HL-60/S4 treated with retinoic acid at 250 ng/mL for 4 days and 3 days (cell line): ENCODE data around the gene MCCD1.

Experiments
- in situ Hi-C: fragments of 300-500 bp; cut with MboI; formaldehyde crosslinking; loops from 2 replicates; pipeline ENCODE4 v1.7.0; 2022; ENCODE audit warnings: low sequenced_read_pairs

MCCD1 gene

DNA sequence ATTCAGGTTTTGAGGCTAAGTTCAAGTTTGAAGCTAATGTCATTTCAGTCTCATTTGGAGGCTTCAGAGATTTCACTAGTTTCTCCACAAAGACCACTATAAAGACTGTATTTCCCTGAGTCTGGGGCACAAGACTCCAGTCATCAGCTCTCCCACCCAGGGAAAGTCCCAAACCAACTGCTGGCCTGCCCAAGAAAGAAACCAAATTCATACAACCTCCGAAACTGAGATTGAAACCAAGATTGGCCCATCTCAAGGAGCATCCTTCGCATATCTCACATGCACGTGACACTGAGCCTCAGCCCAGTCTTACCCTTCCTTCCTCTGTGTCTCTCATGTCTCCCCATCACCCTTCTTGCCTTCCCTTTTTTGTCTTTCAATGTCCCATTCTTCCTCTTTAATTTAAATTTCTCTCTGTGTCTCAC lies 39.8 kb downstream of the MCCD1 start:
- in situ Hi-C loops = no loop called here

DNA sequence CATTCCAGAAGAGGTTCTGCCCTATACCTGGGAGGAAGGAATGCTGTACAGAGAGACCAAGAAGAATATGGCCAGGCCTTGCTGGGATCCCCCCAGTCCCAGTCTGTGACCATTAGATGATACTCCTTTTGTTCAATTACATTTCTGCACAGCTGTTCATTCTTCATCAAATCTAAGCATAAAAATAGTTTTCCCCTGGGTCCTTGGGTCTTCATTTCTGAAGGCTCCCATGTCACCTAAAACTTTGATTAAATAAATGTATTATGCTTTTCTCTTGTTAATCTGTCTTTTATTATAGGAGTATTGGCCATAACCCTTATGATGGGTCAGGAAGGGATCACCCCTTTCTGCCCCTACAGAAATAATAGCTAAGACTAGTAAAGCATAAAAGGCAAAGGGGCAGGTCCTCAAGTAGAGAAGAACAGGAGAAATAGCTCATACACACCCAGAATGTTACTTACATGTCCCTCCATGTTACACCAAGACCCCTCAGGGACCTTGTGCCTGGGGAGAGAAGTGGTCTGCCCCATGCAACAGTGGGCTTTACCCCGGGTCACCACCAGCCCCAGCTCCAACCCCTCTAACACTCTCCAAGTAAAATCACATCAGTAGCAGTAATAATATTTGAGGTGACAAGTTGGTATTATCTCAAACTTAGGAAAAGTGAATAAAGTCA lies 41.2 kb downstream of the MCCD1 start:
- in situ Hi-C loops = no loop called here

DNA sequence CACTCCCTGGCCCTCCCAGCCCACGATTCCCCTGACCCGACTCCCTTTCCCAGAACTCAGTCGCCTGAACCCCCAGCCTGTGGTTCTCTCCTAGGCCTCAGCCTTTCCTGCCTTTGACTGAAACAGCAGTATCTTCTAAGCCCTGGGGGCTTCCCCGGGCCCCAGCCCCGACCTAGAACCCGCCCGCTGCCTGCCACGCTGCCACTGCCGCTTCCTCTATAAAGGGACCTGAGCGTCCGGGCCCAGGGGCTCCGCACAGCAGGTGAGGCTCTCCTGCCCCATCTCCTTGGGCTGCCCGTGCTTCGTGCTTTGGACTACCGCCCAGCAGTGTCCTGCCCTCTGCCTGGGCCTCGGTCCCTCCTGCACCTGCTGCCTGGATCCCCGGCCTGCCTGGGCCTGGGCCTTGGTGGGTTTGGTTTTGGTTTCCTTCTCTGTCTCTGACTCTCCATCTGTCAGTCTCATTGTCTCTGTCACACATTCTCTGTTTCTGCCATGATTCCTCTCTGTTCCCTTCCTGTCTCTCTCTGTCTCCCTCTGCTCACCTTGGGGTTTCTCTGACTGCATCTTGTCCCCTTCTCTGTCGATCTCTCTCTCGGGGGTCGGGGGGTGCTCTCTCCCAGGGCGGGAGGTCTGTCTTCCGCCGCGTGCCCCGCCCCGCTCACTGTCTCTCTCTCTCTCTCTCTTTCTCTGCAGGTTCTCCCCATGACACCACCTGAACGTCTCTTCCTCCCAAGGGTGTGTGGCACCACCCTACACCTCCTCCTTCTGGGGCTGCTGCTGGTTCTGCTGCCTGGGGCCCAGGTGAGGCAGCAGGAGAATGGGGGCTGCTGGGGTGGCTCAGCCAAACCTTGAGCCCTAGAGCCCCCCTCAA lies 43.5 kb downstream of the MCCD1 start, which contains the start of gene LTA:
Gene LTA (plus strand): TSS at position 249 of the 871 bp plus-strand sequence. CDS start 454 bp downstream, at position 703.
- in situ Hi-C loops = no loop called here

DNA sequence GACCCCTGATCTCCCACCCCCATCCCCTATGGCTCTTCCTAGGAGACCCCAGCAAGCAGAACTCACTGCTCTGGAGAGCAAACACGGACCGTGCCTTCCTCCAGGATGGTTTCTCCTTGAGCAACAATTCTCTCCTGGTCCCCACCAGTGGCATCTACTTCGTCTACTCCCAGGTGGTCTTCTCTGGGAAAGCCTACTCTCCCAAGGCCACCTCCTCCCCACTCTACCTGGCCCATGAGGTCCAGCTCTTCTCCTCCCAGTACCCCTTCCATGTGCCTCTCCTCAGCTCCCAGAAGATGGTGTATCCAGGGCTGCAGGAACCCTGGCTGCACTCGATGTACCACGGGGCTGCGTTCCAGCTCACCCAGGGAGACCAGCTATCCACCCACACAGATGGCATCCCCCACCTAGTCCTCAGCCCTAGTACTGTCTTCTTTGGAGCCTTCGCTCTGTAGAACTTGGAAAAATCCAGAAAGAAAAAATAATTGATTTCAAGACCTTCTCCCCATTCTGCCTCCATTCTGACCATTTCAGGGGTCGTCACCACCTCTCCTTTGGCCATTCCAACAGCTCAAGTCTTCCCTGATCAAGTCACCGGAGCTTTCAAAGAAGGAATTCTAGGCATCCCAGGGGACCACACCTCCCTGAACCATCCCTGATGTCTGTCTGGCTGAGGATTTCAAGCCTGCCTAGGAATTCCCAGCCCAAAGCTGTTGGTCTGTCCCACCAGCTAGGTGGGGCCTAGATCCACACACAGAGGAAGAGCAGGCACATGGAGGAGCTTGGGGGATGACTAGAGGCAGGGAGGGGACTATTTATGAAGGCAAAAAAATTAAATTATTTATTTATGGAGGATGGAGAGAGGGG lies 44.7 kb downstream of the MCCD1 start:
- in situ Hi-C loops = no loop called here

DNA sequence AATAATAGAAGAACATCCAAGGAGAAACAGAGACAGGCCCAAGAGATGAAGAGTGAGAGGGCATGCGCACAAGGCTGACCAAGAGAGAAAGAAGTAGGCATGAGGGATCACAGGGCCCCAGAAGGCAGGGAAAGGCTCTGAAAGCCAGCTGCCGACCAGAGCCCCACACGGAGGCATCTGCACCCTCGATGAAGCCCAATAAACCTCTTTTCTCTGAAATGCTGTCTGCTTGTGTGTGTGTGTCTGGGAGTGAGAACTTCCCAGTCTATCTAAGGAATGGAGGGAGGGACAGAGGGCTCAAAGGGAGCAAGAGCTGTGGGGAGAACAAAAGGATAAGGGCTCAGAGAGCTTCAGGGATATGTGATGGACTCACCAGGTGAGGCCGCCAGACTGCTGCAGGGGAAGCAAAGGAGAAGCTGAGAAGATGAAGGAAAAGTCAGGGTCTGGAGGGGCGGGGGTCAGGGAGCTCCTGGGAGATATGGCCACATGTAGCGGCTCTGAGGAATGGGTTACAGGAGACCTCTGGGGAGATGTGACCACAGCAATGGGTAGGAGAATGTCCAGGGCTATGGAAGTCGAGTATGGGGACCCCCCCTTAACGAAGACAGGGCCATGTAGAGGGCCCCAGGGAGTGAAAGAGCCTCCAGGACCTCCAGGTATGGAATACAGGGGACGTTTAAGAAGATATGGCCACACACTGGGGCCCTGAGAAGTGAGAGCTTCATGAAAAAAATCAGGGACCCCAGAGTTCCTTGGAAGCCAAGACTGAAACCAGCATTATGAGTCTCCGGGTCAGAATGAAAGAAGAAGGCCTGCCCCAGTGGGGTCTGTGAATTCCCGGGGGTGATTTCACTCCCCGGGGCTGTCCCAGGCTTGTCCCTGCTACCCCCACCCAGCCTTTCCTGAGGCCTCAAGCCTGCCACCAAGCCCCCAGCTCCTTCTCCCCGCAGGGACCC lies 45.6 kb downstream of the MCCD1 start:
- in situ Hi-C loops = no loop called here

DNA sequence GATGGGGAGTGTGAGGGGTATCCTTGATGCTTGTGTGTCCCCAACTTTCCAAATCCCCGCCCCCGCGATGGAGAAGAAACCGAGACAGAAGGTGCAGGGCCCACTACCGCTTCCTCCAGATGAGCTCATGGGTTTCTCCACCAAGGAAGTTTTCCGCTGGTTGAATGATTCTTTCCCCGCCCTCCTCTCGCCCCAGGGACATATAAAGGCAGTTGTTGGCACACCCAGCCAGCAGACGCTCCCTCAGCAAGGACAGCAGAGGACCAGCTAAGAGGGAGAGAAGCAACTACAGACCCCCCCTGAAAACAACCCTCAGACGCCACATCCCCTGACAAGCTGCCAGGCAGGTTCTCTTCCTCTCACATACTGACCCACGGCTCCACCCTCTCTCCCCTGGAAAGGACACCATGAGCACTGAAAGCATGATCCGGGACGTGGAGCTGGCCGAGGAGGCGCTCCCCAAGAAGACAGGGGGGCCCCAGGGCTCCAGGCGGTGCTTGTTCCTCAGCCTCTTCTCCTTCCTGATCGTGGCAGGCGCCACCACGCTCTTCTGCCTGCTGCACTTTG lies 46.7 kb downstream of the MCCD1 start, which contains the start of gene TNF:
Gene TNF (plus strand): TSS at position 231 of the 567 bp plus-strand sequence. CDS start 177 bp downstream, at position 408.
- in situ Hi-C loops = no loop called here

DNA sequence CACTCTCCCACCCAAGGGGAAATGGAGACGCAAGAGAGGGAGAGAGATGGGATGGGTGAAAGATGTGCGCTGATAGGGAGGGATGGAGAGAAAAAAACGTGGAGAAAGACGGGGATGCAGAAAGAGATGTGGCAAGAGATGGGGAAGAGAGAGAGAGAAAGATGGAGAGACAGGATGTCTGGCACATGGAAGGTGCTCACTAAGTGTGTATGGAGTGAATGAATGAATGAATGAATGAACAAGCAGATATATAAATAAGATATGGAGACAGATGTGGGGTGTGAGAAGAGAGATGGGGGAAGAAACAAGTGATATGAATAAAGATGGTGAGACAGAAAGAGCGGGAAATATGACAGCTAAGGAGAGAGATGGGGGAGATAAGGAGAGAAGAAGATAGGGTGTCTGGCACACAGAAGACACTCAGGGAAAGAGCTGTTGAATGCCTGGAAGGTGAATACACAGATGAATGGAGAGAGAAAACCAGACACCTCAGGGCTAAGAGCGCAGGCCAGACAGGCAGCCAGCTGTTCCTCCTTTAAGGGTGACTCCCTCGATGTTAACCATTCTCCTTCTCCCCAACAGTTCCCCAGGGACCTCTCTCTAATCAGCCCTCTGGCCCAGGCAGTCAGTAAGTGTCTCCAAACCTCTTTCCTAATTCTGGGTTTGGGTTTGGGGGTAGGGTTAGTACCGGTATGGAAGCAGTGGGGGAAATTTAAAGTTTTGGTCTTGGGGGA lies 47.4 kb downstream of the MCCD1 start:
- in situ Hi-C loops = no loop called here

DNA sequence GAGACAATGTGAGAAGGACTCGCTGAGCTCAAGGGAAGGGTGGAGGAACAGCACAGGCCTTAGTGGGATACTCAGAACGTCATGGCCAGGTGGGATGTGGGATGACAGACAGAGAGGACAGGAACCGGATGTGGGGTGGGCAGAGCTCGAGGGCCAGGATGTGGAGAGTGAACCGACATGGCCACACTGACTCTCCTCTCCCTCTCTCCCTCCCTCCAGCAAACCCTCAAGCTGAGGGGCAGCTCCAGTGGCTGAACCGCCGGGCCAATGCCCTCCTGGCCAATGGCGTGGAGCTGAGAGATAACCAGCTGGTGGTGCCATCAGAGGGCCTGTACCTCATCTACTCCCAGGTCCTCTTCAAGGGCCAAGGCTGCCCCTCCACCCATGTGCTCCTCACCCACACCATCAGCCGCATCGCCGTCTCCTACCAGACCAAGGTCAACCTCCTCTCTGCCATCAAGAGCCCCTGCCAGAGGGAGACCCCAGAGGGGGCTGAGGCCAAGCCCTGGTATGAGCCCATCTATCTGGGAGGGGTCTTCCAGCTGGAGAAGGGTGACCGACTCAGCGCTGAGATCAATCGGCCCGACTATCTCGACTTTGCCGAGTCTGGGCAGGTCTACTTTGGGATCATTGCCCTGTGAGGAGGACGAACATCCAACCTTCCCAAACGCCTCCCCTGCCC lies 48.3 kb downstream of the MCCD1 start:
- in situ Hi-C loops = no loop called here

DNA sequence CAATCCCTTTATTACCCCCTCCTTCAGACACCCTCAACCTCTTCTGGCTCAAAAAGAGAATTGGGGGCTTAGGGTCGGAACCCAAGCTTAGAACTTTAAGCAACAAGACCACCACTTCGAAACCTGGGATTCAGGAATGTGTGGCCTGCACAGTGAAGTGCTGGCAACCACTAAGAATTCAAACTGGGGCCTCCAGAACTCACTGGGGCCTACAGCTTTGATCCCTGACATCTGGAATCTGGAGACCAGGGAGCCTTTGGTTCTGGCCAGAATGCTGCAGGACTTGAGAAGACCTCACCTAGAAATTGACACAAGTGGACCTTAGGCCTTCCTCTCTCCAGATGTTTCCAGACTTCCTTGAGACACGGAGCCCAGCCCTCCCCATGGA lies 48.8 kb downstream of the MCCD1 start:
- in situ Hi-C loops = no loop called here

DNA sequence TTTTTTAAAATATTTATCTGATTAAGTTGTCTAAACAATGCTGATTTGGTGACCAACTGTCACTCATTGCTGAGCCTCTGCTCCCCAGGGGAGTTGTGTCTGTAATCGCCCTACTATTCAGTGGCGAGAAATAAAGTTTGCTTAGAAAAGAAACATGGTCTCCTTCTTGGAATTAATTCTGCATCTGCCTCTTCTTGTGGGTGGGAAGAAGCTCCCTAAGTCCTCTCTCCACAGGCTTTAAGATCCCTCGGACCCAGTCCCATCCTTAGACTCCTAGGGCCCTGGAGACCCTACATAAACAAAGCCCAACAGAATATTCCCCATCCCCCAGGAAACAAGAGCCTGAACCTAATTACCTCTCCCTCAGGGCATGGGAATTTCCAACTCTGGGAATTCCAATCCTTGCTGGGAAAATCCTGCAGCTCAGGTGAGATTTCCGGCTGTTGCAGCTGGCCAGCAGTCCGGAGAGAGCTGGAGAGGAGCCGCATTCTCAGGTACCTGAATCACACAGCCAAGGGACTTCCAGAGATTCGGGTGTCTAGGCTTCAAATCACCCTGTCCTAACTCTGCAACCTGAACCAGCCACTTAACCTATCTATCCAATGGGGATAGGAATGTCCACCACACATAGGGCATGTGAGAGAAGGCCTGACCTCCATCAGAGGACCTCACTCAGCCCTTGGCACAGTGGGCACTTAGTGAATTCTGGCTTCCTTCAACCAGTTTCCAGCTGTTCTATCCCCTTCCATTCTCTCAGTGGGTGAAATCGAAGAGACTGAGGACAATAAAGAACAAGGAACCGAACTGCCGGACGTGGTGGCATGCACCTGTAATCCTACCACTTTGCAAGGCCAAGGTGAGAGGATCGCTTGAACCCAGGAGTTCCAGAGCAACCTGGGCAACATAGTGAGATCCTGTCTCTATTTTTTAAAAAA lies 49.7 kb downstream of the MCCD1 start:
- in situ Hi-C loops = no loop called here

DNA sequence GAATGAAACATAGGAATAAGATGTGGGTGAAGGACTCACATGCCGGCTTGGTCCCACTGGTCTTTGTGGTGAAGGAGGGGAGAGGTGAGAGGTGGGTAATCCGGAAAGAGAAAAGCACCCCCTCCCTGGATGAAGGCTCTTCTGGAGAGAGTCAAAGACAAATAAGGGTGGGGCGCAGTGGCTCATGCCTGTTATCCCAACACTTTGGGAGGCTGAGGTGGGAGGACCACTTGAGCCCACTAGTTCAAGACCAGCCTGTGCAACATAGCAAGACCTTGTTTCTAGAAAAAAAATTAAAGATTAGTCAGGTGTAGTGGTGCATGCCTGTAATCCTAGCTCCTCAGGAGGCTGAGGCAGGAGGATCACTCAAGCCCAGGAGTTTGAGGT lies 50.4 kb downstream of the MCCD1 start:
- in situ Hi-C loops = no loop called here
